GM23338 (cell line): Measurements from ENCODE around the gene PLCH2. TPM values are rescaled to one million over a fixed set of nuclear protein-coding genes. Genes with fewer than 3 reads are reported as not detected.

ENCODE experiments used
- ATAC-seq: fragments of 200-7000 bp; cut with Tn5 transposase; 3 replicates; pipeline ENCODE4 v1.9.1; 2020
- DNase-seq: peaks from one replicate; pipeline ENCODE4 v3.0.0-alpha.2; 2015; ENCODE audit warnings: low spot score
- H2AFZ ChIP-seq: fragments of 200-600 bp; sonication (generic); 2 replicates; pipeline ENCODE4 v1.8.0; 2016; ENCODE audit warnings: antibody characterized with exemption, mild to moderate bottlenecking, moderate library complexity
- H3F3A ChIP-seq: fragments of 200-600 bp; sonication (generic); replicated peaks from 2 replicates; pipeline ENCODE4 v1.8.0; 2017; ENCODE audit warnings: antibody characterized with exemption, mixed run types, low read depth
- H3K27ac ChIP-seq: fragments of 200-600 bp; sonication (generic); 2 replicates; pipeline ENCODE4 v1.6.1; 2016; ENCODE audit warnings: low read depth
- H3K27me3 ChIP-seq: fragments of 200-600 bp; sonication (generic); 2 replicates; pipeline ENCODE4 v1.8.0; 2016; ENCODE audit warnings: mild to moderate bottlenecking, mixed run types, moderate library complexity; ENCODE audit not compliant: insufficient read depth
- H3K36me3 ChIP-seq: fragments of 200-600 bp; sonication (generic); 2 replicates; pipeline ENCODE4 v1.8.0; 2016; ENCODE audit warnings: mild to moderate bottlenecking; ENCODE audit not compliant: insufficient read depth
- H3K4me1 ChIP-seq: fragments of 200-600 bp; sonication (generic); 2 replicates; pipeline ENCODE4 v1.8.0; 2016; ENCODE audit warnings: mild to moderate bottlenecking, moderate library complexity; ENCODE audit not compliant: insufficient read depth
- H3K4me2 ChIP-seq: fragments of 200-600 bp; sonication (generic); 2 replicates; pipeline ENCODE4 v1.7.1; 2017; ENCODE audit warnings: mixed run types
- H3K4me3 ChIP-seq: fragments of 200-600 bp; sonication (generic); 2 replicates; pipeline ENCODE4 v1.6.1; 2016; ENCODE audit warnings: mixed run types
- H3K79me2 ChIP-seq: fragments of 200-600 bp; sonication (generic); replicated peaks from 2 replicates; pipeline ENCODE4 v1.8.0; 2017; ENCODE audit warnings: mild to moderate bottlenecking; ENCODE audit not compliant: insufficient read depth
- H3K9me2 ChIP-seq: fragments of 200-600 bp; sonication (generic); 2 replicates; pipeline ENCODE4 v1.8.0; 2017; ENCODE audit not compliant: insufficient read depth
- H4K20me1 ChIP-seq: fragments of 200-600 bp; sonication (generic); replicated peaks from 2 replicates; pipeline ENCODE4 v1.8.0; 2017; ENCODE audit warnings: mild to moderate bottlenecking; ENCODE audit not compliant: insufficient read depth
- H3K27ac Mint-ChIP-seq: 2 replicates; pipeline ENCODE4 v1.8.0; 2020; ENCODE audit warnings: inconsistent platforms, mild to moderate bottlenecking, moderate library complexity, mixed read lengths
- H3K27me3 Mint-ChIP-seq: 3 replicates; pipeline ENCODE4 v1.8.0; 2022; ENCODE audit warnings: low read depth, mild to moderate bottlenecking, moderate library complexity, mixed read lengths, inconsistent platforms; ENCODE audit not compliant: insufficient read depth, poor library complexity
- H3K36me3 Mint-ChIP-seq: 3 replicates; pipeline ENCODE4 v1.8.0; 2021; ENCODE audit warnings: low read depth, mild to moderate bottlenecking, inconsistent platforms, moderate library complexity, mixed read lengths
- H3K4me1 Mint-ChIP-seq: 3 replicates; pipeline ENCODE4 v1.8.0; 2020; ENCODE audit warnings: mild to moderate bottlenecking, inconsistent platforms, mixed read lengths
- H3K4me3 Mint-ChIP-seq: 3 replicates; pipeline ENCODE4 v1.8.0; 2021; ENCODE audit warnings: moderate library complexity, mild to moderate bottlenecking, inconsistent platforms, mixed read lengths
- H3K9me3 Mint-ChIP-seq: 3 replicates; pipeline ENCODE4 v1.8.0; 2020; ENCODE audit warnings: moderate library complexity, mild to moderate bottlenecking, inconsistent platforms, mixed read lengths
- EZH2 ChIP-seq: fragments of 200-600 bp; sonication (generic); IDR thresholded peaks from one replicate; pipeline ENCODE4 v1.8.0; 2017; ENCODE audit warnings: antibody characterized with exemption, mild to moderate bottlenecking, low read depth; ENCODE audit not compliant: unreplicated experiment
- EZH2phosphoT487 ChIP-seq: fragments of 200-600 bp; sonication (generic); IDR thresholded peaks from one replicate; pipeline ENCODE4 v1.8.1; 2018; ENCODE audit warnings: antibody characterized with exemption; ENCODE audit not compliant: unreplicated experiment
- JUNB ChIP-seq: IDR thresholded peaks from one replicate; pipeline ENCODE4 v1.6.1; 2016; ENCODE audit warnings: antibody characterized with exemption; ENCODE audit not compliant: unreplicated experiment
- POLR2AphosphoS5 ChIP-seq: IDR thresholded peaks from 2 replicates; pipeline ENCODE4 v1.6.1; 2016; ENCODE audit warnings: antibody characterized with exemption, low read depth
- ZNF331 ChIP-seq: fragments of 250-450 bp; sonication (Bioruptor Pico); IDR thresholded peaks from 2 replicates; pipeline ENCODE4 v1.5.0; 2020; ENCODE audit warnings: low read depth, mild to moderate bottlenecking, moderate library complexity
- polyA plus RNA-seq: library from polyadenylated mRNA; unstranded; fragments of >200 nt; fragmentation: Nextera tagmentation; extraction: Ambion mirVana; gene quantifications from 2 replicates; pipeline ENCODE4 v1.2.1, GENCODE V29; 2016
- total RNA-seq: library from RNA; depleted of rRNA; stranded (reverse); fragments of >200 nt; shearing (Covaris generic); gene quantifications from 2 replicates; pipeline ENCODE4 v1.2.3, GENCODE V29; 2014
- TF ChIP-seq, protein P1 (sequence below): IDR thresholded peaks from 2 replicates; pipeline ENCODE4 v1.6.1; 2016; ENCODE audit warnings: antibody characterized with exemption
- TF ChIP-seq, protein P2 (sequence below): fragments of 250-450 bp; sonication (Bioruptor Pico); IDR thresholded peaks from 2 replicates; pipeline ENCODE4 v1.5.0; 2020; ENCODE audit warnings: mild to moderate bottlenecking, moderate library complexity

Gene PLCH2
- total and polyA plus RNA-seq, 2 experiments from 2014 or later = 0.31 TPM; not detected in 1

DNA sequence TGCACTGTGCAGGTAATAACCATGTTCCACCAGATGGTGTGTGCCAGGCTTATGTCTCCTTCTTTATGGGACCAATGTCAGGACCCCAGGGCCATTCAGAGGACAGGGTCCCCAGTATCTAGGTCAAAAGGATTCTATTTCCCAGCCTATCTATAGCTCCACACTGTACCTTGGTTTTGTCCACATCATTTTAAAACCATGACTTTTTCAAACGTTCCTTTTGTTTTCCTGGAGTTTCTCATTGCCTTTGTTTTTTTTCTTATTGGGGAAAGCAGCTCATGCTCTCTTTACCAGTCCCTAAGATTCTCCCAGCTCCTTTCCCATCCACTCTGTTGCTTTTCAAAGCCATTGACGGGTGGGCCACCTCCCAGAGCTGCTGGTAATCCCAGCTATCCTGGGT lies 12.6 kb downstream of the PLCH2 start (continued):
- TF ChIP-seq, protein P1, sequence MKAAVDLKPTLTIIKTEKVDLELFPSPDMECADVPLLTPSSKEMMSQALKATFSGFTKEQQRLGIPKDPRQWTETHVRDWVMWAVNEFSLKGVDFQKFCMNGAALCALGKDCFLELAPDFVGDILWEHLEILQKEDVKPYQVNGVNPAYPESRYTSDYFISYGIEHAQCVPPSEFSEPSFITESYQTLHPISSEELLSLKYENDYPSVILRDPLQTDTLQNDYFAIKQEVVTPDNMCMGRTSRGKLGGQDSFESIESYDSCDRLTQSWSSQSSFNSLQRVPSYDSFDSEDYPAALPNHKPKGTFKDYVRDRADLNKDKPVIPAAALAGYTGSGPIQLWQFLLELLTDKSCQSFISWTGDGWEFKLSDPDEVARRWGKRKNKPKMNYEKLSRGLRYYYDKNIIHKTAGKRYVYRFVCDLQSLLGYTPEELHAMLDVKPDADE = no peak

DNA sequence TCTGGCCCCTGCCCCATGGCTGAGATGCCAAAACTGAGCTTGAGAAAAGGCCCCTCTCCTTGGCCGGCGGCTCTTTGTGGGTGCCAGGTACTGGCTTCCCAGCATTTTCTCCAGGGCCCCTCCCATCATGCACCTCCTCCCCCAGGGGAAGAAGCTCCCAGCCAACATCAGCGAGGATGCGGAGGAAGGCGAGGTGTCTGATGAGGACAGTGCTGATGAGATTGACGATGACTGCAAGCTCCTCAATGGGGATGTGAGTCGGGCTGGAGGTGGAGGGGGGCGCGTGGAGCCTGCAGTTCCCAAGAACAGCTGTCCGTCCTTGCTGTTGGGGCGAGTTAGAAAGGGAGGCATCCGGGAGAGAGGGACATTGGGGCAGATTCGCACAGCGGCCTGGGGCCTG lies 13.5 kb downstream of the PLCH2 start:
- Histone ChIP-seq H3K27me3 (no peaks in the 10 kb centered on the region), H3K4me2 (no peak overlapping the region), H3K27ac (no peak overlapping the region), H3K9me2 (no peaks in the 10 kb centered on the region), H3K36me3 (no peaks in the 10 kb centered on the region), H2AFZ (no peak overlapping the region), H4K20me1 (no peaks in the 10 kb centered on the region), H3K79me2 (no peaks in the 10 kb centered on the region), H3K4me1 (no peaks in the 10 kb centered on the region), H3K4me3 (no peak overlapping the region), H3F3A (no peaks in the 10 kb centered on the region)
- Mint-ChIP-seq H3K9me3 (peaks cover 15% of the 10 kb centered on the region), H3K4me1 (no peaks in the 10 kb centered on the region), H3K27me3 (peaks cover 11% of the 10 kb centered on the region), H3K27ac (no peak overlapping the region), H3K4me3 (no peak overlapping the region), H3K36me3 (peaks cover 4% of the 10 kb centered on the region; the same call in 1 of the 3 replicates)
- ATAC-seq (no peak), DNase-seq (no peak)
- no peak for TF ChIP-seq EZH2
- no peak for TF ChIP-seq EZH2phosphoT487
- TF ChIP-seq, protein P2, sequence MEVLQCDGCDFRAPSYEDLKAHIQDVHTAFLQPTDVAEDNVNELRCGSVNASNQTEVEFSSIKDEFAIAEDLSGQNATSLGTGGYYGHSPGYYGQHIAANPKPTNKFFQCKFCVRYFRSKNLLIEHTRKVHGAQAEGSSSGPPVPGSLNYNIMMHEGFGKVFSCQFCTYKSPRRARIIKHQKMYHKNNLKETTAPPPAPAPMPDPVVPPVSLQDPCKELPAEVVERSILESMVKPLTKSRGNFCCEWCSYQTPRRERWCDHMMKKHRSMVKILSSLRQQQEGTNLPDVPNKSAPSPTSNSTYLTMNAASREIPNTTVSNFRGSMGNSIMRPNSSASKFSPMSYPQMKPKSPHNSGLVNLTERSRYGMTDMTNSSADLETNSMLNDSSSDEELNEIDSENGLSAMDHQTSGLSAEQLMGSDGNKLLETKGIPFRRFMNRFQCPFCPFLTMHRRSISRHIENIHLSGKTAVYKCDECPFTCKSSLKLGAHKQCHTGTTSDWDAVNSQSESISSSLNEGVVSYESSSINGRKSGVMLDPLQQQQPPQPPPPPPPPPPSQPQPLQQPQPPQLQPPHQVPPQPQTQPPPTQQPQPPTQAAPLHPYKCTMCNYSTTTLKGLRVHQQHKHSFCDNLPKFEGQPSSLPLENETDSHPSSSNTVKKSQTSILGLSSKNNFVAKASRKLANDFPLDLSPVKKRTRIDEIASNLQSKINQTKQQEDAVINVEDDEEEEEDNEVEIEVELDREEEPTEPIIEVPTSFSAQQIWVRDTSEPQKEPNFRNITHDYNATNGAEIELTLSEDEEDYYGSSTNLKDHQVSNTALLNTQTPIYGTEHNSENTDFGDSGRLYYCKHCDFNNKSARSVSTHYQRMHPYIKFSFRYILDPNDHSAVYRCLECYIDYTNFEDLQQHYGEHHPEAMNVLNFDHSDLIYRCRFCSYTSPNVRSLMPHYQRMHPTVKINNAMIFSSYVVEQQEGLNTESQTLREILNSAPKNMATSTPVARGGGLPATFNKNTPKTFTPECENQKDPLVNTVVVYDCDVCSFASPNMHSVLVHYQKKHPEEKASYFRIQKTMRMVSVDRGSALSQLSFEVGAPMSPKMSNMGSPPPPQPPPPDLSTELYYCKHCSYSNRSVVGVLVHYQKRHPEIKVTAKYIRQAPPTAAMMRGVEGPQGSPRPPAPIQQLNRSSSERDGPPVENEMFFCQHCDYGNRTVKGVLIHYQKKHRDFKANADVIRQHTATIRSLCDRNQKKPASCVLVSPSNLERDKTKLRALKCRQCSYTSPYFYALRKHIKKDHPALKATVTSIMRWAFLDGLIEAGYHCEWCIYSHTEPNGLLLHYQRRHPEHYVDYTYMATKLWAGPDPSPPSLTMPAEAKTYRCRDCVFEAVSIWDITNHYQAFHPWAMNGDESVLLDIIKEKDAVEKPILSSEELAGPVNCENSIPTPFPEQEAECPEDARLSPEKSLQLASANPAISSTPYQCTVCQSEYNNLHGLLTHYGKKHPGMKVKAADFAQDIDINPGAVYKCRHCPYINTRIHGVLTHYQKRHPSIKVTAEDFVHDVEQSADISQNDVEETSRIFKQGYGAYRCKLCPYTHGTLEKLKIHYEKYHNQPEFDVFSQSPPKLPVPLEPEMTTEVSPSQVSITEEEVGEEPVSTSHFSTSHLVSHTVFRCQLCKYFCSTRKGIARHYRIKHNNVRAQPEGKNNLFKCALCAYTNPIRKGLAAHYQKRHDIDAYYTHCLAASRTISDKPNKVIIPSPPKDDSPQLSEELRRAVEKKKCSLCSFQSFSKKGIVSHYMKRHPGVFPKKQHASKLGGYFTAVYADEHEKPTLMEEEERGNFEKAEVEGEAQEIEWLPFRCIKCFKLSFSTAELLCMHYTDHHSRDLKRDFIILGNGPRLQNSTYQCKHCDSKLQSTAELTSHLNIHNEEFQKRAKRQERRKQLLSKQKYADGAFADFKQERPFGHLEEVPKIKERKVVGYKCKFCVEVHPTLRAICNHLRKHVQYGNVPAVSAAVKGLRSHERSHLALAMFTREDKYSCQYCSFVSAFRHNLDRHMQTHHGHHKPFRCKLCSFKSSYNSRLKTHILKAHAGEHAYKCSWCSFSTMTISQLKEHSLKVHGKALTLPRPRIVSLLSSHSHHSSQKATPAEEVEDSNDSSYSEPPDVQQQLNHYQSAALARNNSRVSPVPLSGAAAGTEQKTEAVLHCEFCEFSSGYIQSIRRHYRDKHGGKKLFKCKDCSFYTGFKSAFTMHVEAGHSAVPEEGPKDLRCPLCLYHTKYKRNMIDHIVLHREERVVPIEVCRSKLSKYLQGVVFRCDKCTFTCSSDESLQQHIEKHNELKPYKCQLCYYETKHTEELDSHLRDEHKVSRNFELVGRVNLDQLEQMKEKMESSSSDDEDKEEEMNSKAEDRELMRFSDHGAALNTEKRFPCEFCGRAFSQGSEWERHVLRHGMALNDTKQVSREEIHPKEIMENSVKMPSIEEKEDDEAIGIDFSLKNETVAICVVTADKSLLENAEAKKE (CRISPR knock-in tag) = no peak
- TF ChIP-seq ZNF331 (CRISPR knock-in tag) = no peak
- TF ChIP-seq POLR2AphosphoS5 = no peak
- no peak for TF ChIP-seq JUNB
- TF ChIP-seq, protein P1 = no peak
